IMR-90 (cell line): ENCODE measurements around the gene PLA2G2F. TPM values are rescaled to one million over a fixed set of nuclear protein-coding genes. Genes with fewer than 3 reads are reported as not detected.

Experiments used
- ATAC-seq: fragments of 200-7000 bp; cut with Tn5 transposase; 2 replicates; pipeline ENCODE4 v1.9.1; 2020; ENCODE audit warnings: low read depth, mild to moderate bottlenecking, moderate library complexity
- BruUV-seq: library from RNA; stranded (reverse); fragments of 400-500 nt; replicated peaks from 2 replicates; lab custom pipeline; 2021; lab: Mats Ljungman, UMichigan
- CTCF ChIA-PET: fragments of 300-600 bp; formaldehyde crosslinking; extraction: SDS; loops from one replicate; lab custom pipeline; 2021; ENCODE audit warnings: antibody characterized with exemption; lab: Yijun Ruan, JAX
- POLR2A ChIA-PET: fragments of 300-600 bp; sonication (Branson Sonifier 250); formaldehyde crosslinking; loops from one replicate; lab custom pipeline; 2022; ENCODE audit warnings: antibody characterized with exemption; ENCODE audit not compliant: unreplicated experiment; lab: Charles Lee
- DNase-seq: peaks from one replicate; pipeline ENCODE4 v3.0.0; 2013
- H2AFZ ChIP-seq: replicated peaks from 2 replicates; pipeline ENCODE3; 2013; ENCODE audit warnings: low read length, mild to moderate bottlenecking; ENCODE audit not compliant: poor library complexity
- H2AK5ac ChIP-seq: 2 replicates; pipeline ENCODE4 v1.6.1; 2013; ENCODE audit warnings: low read depth, low read length, inconsistent platforms
- H2AK9ac ChIP-seq: replicated peaks from 2 replicates; pipeline ENCODE3; 2013; ENCODE audit warnings: mild to moderate bottlenecking, low read depth, low read length, moderate library complexity; ENCODE audit not compliant: poor library complexity
- H2BK120ac ChIP-seq: 2 replicates; pipeline ENCODE4 v1.6.1; 2013; ENCODE audit warnings: low read depth, low read length, inconsistent platforms
- H2BK15ac ChIP-seq: 3 replicates; pipeline ENCODE4 v1.6.1; 2013; ENCODE audit warnings: low read depth, low read length, inconsistent platforms
- H2BK20ac ChIP-seq: 2 replicates; pipeline ENCODE4 v1.6.1; 2013; ENCODE audit warnings: low read depth, mild to moderate bottlenecking, inconsistent platforms, low read length, moderate library complexity
- H2BK5ac ChIP-seq: 2 replicates; pipeline ENCODE4 v1.6.1; 2013; ENCODE audit warnings: mild to moderate bottlenecking, low read depth, low read length, inconsistent platforms; ENCODE audit not compliant: poor library complexity, severe bottlenecking
- H3K14ac ChIP-seq: replicated peaks from 2 replicates; pipeline ENCODE4 v1.6.1; 2013; ENCODE audit warnings: low read depth, low read length, inconsistent platforms
- H3K18ac ChIP-seq: 2 replicates; pipeline ENCODE4 v1.6.1; 2013; ENCODE audit warnings: low read depth, low read length, control low read depth
- H3K23ac ChIP-seq: 2 replicates; pipeline ENCODE4 v1.6.1; 2013; ENCODE audit warnings: low read depth, low read length, inconsistent platforms
- H3K27ac ChIP-seq: 2 replicates; pipeline ENCODE4 v1.5.1; 2013; ENCODE audit warnings: mild to moderate bottlenecking, control low read depth, low read length; ENCODE audit not compliant: insufficient read depth
- H3K27me3 ChIP-seq: 2 replicates; pipeline ENCODE4 v1.6.1; 2013; ENCODE audit warnings: low read length; ENCODE audit not compliant: control insufficient read depth, insufficient read depth
- H3K36me3 ChIP-seq: 2 replicates; pipeline ENCODE4 v1.6.1; 2013; ENCODE audit warnings: low read length, mixed read lengths; ENCODE audit not compliant: control insufficient read depth, insufficient read depth
- H3K4ac ChIP-seq: 2 replicates; pipeline ENCODE4 v1.6.1; 2013; ENCODE audit warnings: low read depth, low read length, inconsistent platforms
- H3K4me1 ChIP-seq: 2 replicates; pipeline ENCODE4 v1.6.1; 2013; ENCODE audit warnings: low read length, mixed read lengths; ENCODE audit not compliant: control insufficient read depth, insufficient read depth
- H3K4me2 ChIP-seq: 2 replicates; pipeline ENCODE4 v1.6.1; 2013; ENCODE audit warnings: low read depth, mild to moderate bottlenecking, control low read depth, low read length, moderate library complexity
- H3K4me3 ChIP-seq: 2 replicates; pipeline ENCODE4 v1.5.1; 2013; ENCODE audit warnings: low read depth, mild to moderate bottlenecking, control low read depth, low read length, moderate library complexity; ENCODE audit not compliant: insufficient read depth
- H3K56ac ChIP-seq: 2 replicates; pipeline ENCODE4 v1.6.1; 2013; ENCODE audit warnings: low read length, inconsistent platforms; ENCODE audit not compliant: insufficient read depth; ENCODE audit errors: extremely low read depth
- H3K79me1 ChIP-seq, 2 experiments: 2 replicates each; pipeline ENCODE4 v1.6.1; 2013; ENCODE audit warnings: low read length in 2 of 2, inconsistent platforms in 1 of 2, low read depth in 1 of 2
- H3K9ac ChIP-seq: 2 replicates; pipeline ENCODE4 v1.6.1; 2013; ENCODE audit warnings: low read depth, low read length, control low read depth
- H3K9me1 ChIP-seq: 2 replicates; pipeline ENCODE4 v1.6.1; 2013; ENCODE audit warnings: low read length, inconsistent platforms; ENCODE audit not compliant: insufficient read depth
- H3K9me3 ChIP-seq: 2 replicates; pipeline ENCODE4 v1.6.1; 2013; ENCODE audit warnings: low read length; ENCODE audit not compliant: control insufficient read depth, insufficient read depth
- H4K20me1 ChIP-seq: 2 replicates; pipeline ENCODE4 v1.6.1; 2013; ENCODE audit warnings: low read length, inconsistent platforms; ENCODE audit not compliant: insufficient read depth
- H4K5ac ChIP-seq: 2 replicates; pipeline ENCODE4 v1.6.1; 2013; ENCODE audit warnings: mild to moderate bottlenecking, low read depth, low read length, control low read depth
- H4K8ac ChIP-seq, 2 experiments: 2 replicates each; pipeline ENCODE4 v1.6.1; 2013; ENCODE audit warnings: low read depth in 2 of 2, low read length in 2 of 2, control low read depth in 1 of 2, inconsistent platforms in 1 of 2
- H4K91ac ChIP-seq: 2 replicates; pipeline ENCODE4 v1.6.1; 2013; ENCODE audit warnings: low read depth, low read length, inconsistent platforms; ENCODE audit not compliant: insufficient read depth
- BHLHE40 ChIP-seq: fragments of 150-350 bp; IDR thresholded peaks from 2 replicates; pipeline ENCODE4 v1.6.1; 2016; ENCODE audit warnings: mild to moderate bottlenecking, low read depth, low read length
- CEBPB ChIP-seq: IDR thresholded peaks from 2 replicates; pipeline ENCODE4 v1.6.1; 2012; ENCODE audit warnings: low read depth, low read length, improper control_type of control experiment
- CHD1 ChIP-seq: IDR thresholded peaks from 2 replicates; pipeline ENCODE4 v1.6.1; 2012; ENCODE audit warnings: low read depth, low read length, improper control_type of control experiment
- FOS ChIP-seq: fragments of 150-350 bp; IDR thresholded peaks from 2 replicates; pipeline ENCODE4 v1.6.1; 2016; ENCODE audit warnings: low read depth, low read length
- MAFK ChIP-seq: IDR thresholded peaks from 2 replicates; pipeline ENCODE4 v1.6.1; 2012; ENCODE audit warnings: low read depth, low read length, improper control_type of control experiment
- MAZ ChIP-seq: IDR thresholded peaks from 2 replicates; pipeline ENCODE4 v1.6.1; 2012; ENCODE audit warnings: low read depth, mild to moderate bottlenecking, low read length, improper control_type of control experiment, moderate library complexity, borderline replicate concordance
- MXI1 ChIP-seq: IDR thresholded peaks from 2 replicates; pipeline ENCODE4 v1.6.1; 2012; ENCODE audit warnings: low read depth, mild to moderate bottlenecking, low read length, moderate library complexity, borderline replicate concordance
- NFE2L2 ChIP-seq: fragments of 150-350 bp; IDR thresholded peaks from 2 replicates; pipeline ENCODE4 v1.6.1; 2016; ENCODE audit warnings: low read depth, mild to moderate bottlenecking, low read length
- POLR2A ChIP-seq: IDR thresholded peaks from 2 replicates; pipeline ENCODE4 v1.6.1; 2012; ENCODE audit warnings: mild to moderate bottlenecking, low read depth, low read length
- RAD21 ChIP-seq: IDR thresholded peaks from 2 replicates; pipeline ENCODE4 v1.6.1; 2012; ENCODE audit warnings: low read length, improper control_type of control experiment
- RCOR1 ChIP-seq: IDR thresholded peaks from 2 replicates; pipeline ENCODE4 v1.6.1; 2012; ENCODE audit warnings: mild to moderate bottlenecking, low read length, improper control_type of control experiment; ENCODE audit not compliant: insufficient replicate concordance
- RFX5 ChIP-seq: IDR thresholded peaks from 2 replicates; pipeline ENCODE4 v1.8.0; 2012; ENCODE audit warnings: low read depth, mild to moderate bottlenecking, low read length, moderate library complexity
- SMC3 ChIP-seq: fragments of 150-350 bp; IDR thresholded peaks from 2 replicates; pipeline ENCODE4 v1.6.1; 2016; ENCODE audit warnings: low read depth, mild to moderate bottlenecking, antibody characterized with exemption, low read length, moderate library complexity
- USF2 ChIP-seq: fragments of 150-350 bp; IDR thresholded peaks from 2 replicates; pipeline ENCODE4 v1.6.1; 2017; ENCODE audit warnings: mild to moderate bottlenecking, antibody characterized with exemption, low read length, low read depth
- WGBS, 2 experiments: methylation state at CpG; one replicate each; pipeline versions ENCODE4 v1.1.5 to v1.1.7; 2013; ENCODE audit warnings: missing lambda C conversion rate in 2 of 2; ENCODE audit not compliant: insufficient read length in 1 of 2; ENCODE audit errors: extremely low coverage in 2 of 2; 5-methylcytosine and 5-hydroxymethylcytosine counted together
- dilution Hi-C: fragments of 300-500 bp; cut with HindIII; formaldehyde crosslinking; loops from one replicate; pipeline ENCODE4 v1.14.3; 2018; ENCODE audit warnings: low sequenced_read_pairs; ENCODE audit not compliant: unreplicated experiment
- in situ Hi-C: fragments of 300-500 bp; cut with MboI; formaldehyde crosslinking; loops from 3 replicates; pipeline ENCODE4 v1.14.3; 2019; ENCODE audit warnings: low sequenced_read_pairs, inconsistent platforms, mixed read lengths
- intact Hi-C: fragments of 100-400 bp; cut with micrococcal nuclease; formaldehyde crosslinking; loops from 2 replicates; pipeline ENCODE4 v1.10.0; 2022
- polyA plus RNA-seq, 3 experiments: library from polyadenylated mRNA; depleted of rRNA; stranded (reverse); fragments of >200 nt; gene quantifications; 2 replicates each; pipeline ENCODE4 v1.2.3, GENCODE V29; 2012; ENCODE audit warnings: low replicate concordance in 1 of 3
- total RNA-seq: library from RNA; depleted of rRNA; stranded (reverse); fragments of >200 nt; gene quantifications from 2 replicates; pipeline ENCODE4 v1.2.3, GENCODE V29; 2012
- TF ChIP-seq, protein P1 (sequence below): fragments of 150-350 bp; IDR thresholded peaks from 2 replicates; pipeline ENCODE4 v1.6.1; 2016; ENCODE audit warnings: low read depth, mild to moderate bottlenecking, low read length, moderate library complexity, borderline replicate concordance
- TF ChIP-seq, protein P2 (sequence below): conservative IDR thresholded peaks from 2 replicates; pipeline ENCODE4 v1.5.1; 2012; ENCODE audit warnings: mild to moderate bottlenecking, low read depth, low read length, improper control_type of control experiment

PLA2G2F gene
- total and polyA plus RNA-seq, 2 of the 4 experiments (the other 2 are of a cell fraction), result not detected

DNA sequence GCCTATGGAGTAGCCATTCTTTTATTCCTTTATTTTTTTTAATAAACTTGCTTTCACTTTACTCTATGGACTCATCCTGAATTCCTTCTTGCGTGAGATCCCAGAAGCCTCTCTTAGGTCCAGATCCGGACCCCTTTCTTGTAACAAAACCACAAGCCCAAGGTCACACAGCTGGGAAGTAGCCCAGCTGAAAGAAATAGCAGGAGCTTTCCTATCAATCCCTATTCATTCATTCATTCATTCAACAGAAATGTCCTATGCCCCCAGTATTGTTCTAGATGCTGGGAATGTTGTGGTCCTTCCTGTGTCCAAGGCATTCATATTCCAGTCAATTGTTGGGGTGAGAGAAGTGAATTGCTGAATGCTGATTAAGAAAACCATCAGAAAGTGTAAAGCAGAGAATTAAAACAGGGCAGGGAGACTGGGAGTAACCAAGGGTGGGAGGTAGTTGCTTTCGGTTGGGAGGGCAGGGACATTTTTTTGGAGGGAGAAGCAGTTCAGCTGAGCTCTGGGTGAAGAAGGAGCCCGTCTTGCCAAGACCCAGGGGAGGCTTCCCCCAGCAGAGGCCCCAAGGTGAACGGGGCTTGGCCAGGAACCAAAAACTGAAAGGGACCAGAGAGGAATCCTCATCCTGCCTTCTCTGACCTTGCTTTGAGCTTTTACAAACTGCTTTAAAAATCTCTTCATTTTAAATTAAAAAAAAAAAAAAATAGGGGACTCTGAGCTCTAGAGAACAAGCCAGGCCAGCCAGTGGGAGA is 30.6 kb upstream of the PLA2G2F start:
- no peak for ATAC-seq
- no peak for DNase-seq
- no peak overlapping the region for H2AK9ac ChIP-seq
- H4K91ac ChIP-seq, result no peak overlapping the region
- H3K4ac ChIP-seq, result no peak overlapping the region
- no peak overlapping the region for H2AFZ ChIP-seq
- dilution Hi-C loops, result no loop called here
- intact Hi-C loops, result no loop called here
- TF ChIP-seq, protein P1, sequence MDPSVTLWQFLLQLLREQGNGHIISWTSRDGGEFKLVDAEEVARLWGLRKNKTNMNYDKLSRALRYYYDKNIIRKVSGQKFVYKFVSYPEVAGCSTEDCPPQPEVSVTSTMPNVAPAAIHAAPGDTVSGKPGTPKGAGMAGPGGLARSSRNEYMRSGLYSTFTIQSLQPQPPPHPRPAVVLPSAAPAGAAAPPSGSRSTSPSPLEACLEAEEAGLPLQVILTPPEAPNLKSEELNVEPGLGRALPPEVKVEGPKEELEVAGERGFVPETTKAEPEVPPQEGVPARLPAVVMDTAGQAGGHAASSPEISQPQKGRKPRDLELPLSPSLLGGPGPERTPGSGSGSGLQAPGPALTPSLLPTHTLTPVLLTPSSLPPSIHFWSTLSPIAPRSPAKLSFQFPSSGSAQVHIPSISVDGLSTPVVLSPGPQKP, result no peak
- TF ChIP-seq MXI1 (no peak), RAD21 (no peak), FOS (no peak), USF2 (no peak), MAZ (no peak), NFE2L2 (no peak), CEBPB (no peak), POLR2A (no peak), BHLHE40 (no peak), RFX5 (no peak), SMC3 (no peak), MAFK (no peak), CHD1 (no peak), RCOR1 (no peak)
- TF ChIP-seq, protein P2, sequence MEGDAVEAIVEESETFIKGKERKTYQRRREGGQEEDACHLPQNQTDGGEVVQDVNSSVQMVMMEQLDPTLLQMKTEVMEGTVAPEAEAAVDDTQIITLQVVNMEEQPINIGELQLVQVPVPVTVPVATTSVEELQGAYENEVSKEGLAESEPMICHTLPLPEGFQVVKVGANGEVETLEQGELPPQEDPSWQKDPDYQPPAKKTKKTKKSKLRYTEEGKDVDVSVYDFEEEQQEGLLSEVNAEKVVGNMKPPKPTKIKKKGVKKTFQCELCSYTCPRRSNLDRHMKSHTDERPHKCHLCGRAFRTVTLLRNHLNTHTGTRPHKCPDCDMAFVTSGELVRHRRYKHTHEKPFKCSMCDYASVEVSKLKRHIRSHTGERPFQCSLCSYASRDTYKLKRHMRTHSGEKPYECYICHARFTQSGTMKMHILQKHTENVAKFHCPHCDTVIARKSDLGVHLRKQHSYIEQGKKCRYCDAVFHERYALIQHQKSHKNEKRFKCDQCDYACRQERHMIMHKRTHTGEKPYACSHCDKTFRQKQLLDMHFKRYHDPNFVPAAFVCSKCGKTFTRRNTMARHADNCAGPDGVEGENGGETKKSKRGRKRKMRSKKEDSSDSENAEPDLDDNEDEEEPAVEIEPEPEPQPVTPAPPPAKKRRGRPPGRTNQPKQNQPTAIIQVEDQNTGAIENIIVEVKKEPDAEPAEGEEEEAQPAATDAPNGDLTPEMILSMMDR, result no peak
- H3K9me1 ChIP-seq, result no peaks in the 10 kb centered on the region
- H4K20me1 ChIP-seq, result no peaks in the 10 kb centered on the region
- no peak overlapping the region for H3K18ac ChIP-seq
- no peak overlapping the region for H3K4me2 ChIP-seq
- in situ Hi-C loops, result no loop called here
- ChIA-PET CTCF (interaction anchor here (0.6 to 1.0 kb wide), 2 partner anchors 9 to 161 kb away, joined by 3 to 5 read pairs; no protein-coding TSS in a partner anchor), POLR2A (no interaction called here)
- H3K23ac ChIP-seq, result no peak overlapping the region
- no peak overlapping the region for H2AK5ac ChIP-seq
- no peak overlapping the region for H2BK120ac ChIP-seq
- no peaks in the 10 kb centered on the region; the same call in 1 of the 2 replicates for H3K4me1 ChIP-seq
- H3K36me3 ChIP-seq, result no peaks in the 10 kb centered on the region
- H3K27me3 ChIP-seq, result peaks cover 33% of the 10 kb centered on the region
- no TSS peak for BruUV-seq
- no peak overlapping the region for H4K5ac ChIP-seq
- H3K56ac ChIP-seq, result no peak overlapping the region
- H2BK5ac ChIP-seq, result no peak overlapping the region
- H3K27ac ChIP-seq, result no peak overlapping the region
- H3K4me3 ChIP-seq, result no peak overlapping the region
- no peaks in the 10 kb centered on the region for H3K79me1 ChIP-seq
- no peak overlapping the region for H3K9ac ChIP-seq
- H2BK15ac ChIP-seq, result no peak overlapping the region
- no peak overlapping the region for H3K14ac ChIP-seq
- no peak overlapping the region for H4K8ac ChIP-seq
- H3K9me3 ChIP-seq, result no peaks in the 10 kb centered on the region
- no peak overlapping the region for H2BK20ac ChIP-seq
- WGBS, 2 experiments, result no CpG with 5 or more reads among the region's 5 CpGs
